NCI-H146 (cell line): ENCODE results near the gene TMPRSS7.

Experiments
- DNase-seq: peaks from one replicate; lab custom pipeline; 2025; lab: John Stamatoyannopoulos, UW

The TMPRSS7 gene, protein sequence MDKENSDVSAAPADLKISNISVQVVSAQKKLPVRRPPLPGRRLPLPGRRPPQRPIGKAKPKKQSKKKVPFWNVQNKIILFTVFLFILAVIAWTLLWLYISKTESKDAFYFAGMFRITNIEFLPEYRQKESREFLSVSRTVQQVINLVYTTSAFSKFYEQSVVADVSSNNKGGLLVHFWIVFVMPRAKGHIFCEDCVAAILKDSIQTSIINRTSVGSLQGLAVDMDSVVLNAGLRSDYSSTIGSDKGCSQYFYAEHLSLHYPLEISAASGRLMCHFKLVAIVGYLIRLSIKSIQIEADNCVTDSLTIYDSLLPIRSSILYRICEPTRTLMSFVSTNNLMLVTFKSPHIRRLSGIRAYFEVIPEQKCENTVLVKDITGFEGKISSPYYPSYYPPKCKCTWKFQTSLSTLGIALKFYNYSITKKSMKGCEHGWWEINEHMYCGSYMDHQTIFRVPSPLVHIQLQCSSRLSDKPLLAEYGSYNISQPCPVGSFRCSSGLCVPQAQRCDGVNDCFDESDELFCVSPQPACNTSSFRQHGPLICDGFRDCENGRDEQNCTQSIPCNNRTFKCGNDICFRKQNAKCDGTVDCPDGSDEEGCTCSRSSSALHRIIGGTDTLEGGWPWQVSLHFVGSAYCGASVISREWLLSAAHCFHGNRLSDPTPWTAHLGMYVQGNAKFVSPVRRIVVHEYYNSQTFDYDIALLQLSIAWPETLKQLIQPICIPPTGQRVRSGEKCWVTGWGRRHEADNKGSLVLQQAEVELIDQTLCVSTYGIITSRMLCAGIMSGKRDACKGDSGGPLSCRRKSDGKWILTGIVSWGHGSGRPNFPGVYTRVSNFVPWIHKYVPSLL

GRCh38 chr3:112034436-112034835 is at the start of gene TMPRSS7:
TMPRSS7 (plus strand) TSS chr3:112034736; CDS start chr3:112034846, 110 bp downstream.
- no peak for DNase-seq

- no peak for DNase-seq
These were observed 47.7 kb upstream of the TMPRSS7 start for GRCh38 chr3:111986800-111987199.

- peak; percentile 82 for DNase-seq
These were observed 45.4 kb upstream of the TMPRSS7 start for GRCh38 chr3:111989061-111989678.

- DNase-seq = no peak
These were observed 41.5 kb upstream of the TMPRSS7 start for GRCh38 chr3:111993038-111993437.

DNA sequence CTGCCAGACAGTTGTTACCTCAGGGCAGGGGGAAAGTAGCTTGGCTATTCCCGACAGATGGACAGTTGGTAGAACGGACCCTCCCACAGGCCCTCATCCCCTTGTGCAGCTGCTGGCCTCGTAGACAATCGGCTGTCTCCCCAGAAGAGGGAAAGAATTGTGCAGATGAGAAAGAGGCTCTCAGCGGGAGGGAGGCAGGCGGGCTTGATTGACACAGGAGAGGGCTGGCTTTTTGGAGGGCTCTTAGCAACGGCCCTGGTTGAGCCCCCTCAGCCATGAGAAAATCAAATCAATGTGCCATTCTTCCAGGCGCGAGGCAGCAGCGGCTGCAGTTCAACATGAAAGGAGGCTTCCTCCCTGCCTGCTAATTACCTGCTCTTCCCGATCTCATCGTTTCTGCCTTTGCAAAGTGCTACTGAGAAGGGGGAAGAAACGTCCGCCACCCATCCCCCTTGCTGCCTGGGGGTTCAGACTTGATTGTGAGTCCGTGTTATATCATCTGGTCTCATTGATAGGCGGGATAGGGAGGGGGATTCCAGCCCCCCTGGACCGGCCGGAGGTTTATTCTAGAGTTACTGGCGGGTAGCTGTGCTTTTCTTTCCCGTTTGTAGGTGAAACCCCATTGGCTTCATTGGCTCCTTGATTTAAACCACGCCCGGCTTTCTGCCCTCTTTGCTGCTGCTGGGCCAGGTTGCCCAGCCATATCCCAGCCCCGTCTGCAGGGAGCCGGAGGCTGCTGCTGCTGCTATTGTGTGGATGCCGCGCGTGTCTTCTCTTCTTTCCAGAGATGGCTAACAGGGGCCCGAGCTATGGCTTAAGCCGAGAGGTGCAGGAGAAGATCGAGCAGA is 35.7 kb upstream of the TMPRSS7 start, which contains the start of gene TAGLN3:
TSS of gene TAGLN3 (plus strand) at position 287 of the 848 bp plus-strand sequence. CDS start at position 788, 501 bp downstream.
- DNase-seq = peak; percentile 99

DNA sequence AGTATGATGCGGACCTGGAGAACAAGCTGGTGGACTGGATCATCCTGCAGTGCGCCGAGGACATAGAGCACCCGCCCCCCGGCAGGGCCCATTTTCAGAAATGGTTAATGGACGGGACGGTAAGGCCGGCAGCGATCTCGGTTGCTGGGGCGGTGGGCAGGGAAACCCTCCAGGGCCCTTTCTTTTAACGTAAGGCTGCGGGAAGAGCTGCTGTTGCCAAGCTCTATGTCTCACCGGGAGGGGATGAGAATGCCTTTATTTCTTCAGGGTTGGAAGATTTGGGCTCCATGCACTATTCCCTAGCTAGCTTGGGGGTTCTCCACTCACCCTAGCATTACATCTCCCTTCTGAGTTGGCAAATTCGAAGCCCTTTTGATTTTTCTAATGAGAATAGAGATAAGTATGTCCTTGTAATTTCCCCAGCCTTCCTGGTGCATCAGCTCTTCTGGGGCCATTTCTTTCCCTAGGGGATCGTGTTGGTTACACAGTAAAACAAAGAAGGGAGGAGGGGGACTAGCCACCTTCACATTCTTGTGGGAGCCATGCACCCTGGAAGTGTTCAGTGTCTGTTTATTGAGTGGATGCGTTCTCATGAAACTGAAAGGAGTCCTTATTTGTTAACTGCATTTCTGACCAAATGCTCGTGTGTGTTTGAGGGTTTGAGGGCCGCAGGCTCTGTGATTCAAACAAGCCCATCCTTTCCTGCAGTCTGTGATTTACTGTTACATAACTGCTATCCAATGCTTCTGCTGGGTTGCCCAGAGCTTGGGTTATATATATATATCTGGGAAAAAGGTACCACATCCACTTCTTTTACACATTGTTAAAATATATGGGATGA is 34.8 kb upstream of the TMPRSS7 start:
- DNase-seq = peak; percentile 57

- no peak for DNase-seq
These were observed 34.2 kb upstream of the TMPRSS7 start for GRCh38 chr3:112000367-112000771.

GRCh38 chr3:112000966-112001365 is 33.6 kb upstream of the TMPRSS7 start:
- peak; percentile 89 for DNase-seq

DNA sequence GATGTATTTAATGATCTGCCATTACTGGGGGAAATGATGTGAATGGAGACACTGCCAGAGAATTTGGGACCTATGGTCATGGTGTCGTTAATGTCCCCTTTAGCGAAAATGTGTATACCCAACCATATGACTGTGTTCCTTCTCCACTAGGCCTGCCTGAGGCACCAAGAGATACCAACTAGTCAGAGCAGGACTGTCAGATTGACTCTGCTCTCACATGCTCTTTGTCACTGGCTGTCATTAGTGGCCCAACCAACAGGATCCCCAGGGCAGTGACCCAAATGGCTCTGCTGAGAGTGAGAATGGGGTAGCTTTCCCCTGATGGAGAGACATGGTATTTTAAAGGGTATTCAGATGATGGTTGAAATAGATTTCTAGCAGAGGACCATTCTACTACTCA is 33.0 kb upstream of the TMPRSS7 start:
- DNase-seq = no peak

- DNase-seq = no peak
These were observed 32.2 kb upstream of the TMPRSS7 start for GRCh38 chr3:112002096-112002971.

GRCh38 chr3:112003321-112004080 is 31.0 kb upstream of the TMPRSS7 start:
- no peak for DNase-seq

DNA sequence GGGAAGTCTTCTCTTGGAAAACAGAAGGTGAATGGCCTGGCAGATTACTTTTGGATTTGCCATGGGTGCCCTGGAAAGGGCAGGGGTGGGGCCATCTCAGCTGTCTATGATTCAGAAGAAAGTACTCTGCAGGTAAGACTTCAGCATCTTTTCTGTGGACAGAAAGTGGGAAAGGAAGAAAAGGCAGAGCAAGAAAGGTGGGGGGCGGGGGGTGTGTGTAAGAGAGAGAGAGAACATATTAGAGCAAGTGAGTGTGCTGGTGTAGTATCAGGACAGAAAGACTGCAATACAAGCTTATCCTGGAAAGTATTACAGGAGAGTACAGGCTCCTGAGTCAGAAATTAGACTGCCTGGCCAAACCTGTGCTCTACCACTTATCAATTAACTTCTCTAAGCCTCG is 30.3 kb upstream of the TMPRSS7 start:
- no peak for DNase-seq

DNA sequence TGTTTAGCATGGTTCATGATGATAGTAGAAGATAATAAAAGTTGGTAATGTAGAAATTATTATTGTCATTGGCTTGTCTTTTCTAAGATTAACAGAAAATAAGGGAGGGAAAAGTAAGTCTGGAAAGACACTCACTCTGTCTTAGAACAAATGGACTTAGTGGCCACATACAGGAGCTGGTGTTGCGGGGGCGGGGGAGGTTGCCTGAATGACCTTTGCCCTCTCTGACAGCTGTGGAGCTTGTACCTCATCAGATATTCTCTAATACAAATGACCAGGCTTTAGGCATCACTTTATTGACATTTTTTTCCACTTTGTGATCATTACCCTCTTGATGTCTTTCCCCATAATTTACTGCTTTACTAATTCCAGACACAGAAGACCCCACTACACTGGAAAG is 29.9 kb upstream of the TMPRSS7 start:
- no peak for DNase-seq

GRCh38 chr3:112005091-112005672 is 29.4 kb upstream of the TMPRSS7 start:
- DNase-seq = no peak

DNA sequence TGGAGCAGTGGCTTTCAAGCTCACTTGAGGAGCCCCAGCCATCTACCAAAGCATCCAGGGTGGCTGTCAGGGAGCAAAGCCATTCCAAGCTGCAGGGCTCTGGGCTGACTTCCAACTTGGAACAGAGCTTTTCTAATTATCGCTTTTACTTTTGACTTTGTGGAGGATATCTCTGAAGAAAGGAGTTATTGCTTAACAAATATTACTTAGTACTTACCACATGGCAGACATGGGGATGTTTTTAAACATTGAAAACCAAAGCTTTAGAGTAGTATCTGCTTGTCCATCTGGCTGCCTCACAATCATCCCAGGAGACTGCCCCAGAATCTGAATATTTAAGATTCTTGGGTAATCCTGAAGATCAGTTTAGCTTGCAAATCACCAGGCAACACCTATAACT is 26.9 kb upstream of the TMPRSS7 start:
- no peak for DNase-seq

DNA sequence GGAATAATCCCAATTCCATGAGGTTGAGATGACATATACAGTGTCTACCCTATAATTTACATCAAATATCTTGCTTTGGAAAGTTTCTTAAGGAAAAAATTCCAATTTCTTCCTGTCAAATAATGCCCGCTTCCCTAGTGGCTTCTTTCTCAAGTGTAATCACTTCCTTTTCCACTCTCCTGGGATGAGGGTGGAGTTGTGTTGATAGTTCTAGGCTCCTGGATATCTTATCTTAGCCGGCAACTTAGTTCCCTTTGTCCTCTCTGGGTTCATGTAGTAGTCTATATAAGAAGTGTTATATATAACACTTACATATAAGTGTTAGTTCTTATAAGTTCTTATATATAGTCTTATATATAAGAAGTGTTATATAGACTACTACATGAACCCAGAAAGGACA is 24.9 kb upstream of the TMPRSS7 start:
- DNase-seq = no peak

GRCh38 chr3:112010636-112011035 is 23.9 kb upstream of the TMPRSS7 start:
- no peak for DNase-seq

DNA sequence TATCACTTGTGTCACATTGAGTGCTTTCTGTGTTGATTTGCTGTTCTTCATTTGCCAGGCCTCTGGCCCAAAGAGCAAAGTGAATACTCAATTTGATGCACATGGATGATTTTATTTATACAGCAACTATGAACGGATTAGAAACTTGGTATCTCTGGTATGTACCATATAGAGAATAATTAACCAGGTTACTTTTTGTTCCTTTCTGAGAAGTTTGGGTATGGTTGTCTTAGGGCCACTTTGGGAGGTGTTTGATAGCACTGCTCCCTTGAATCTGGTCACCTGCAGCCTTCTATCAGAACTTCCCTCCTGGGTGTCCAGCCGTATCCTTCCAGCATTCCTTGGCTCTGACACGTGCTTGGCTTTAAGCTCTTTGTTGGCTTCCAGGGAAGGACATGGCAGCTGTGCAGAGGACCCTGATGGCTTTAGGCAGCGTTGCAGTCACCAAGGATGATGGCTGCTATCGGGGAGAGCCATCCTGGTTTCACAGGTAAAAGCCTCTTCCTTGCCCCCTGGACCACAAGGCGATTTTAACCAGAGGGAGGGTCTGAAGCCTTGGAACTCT is 23.1 kb upstream of the TMPRSS7 start:
- DNase-seq = no peak
